ENCODE data around the gene TMEM255A. TPM values are rescaled to one million over a fixed set of nuclear protein-coding genes. Genes with fewer than 3 reads are reported as not detected.

Gene TMEM255A
- total RNA-seq, 1 donor from 2014 or later, result 0.97 TPM

DNA sequence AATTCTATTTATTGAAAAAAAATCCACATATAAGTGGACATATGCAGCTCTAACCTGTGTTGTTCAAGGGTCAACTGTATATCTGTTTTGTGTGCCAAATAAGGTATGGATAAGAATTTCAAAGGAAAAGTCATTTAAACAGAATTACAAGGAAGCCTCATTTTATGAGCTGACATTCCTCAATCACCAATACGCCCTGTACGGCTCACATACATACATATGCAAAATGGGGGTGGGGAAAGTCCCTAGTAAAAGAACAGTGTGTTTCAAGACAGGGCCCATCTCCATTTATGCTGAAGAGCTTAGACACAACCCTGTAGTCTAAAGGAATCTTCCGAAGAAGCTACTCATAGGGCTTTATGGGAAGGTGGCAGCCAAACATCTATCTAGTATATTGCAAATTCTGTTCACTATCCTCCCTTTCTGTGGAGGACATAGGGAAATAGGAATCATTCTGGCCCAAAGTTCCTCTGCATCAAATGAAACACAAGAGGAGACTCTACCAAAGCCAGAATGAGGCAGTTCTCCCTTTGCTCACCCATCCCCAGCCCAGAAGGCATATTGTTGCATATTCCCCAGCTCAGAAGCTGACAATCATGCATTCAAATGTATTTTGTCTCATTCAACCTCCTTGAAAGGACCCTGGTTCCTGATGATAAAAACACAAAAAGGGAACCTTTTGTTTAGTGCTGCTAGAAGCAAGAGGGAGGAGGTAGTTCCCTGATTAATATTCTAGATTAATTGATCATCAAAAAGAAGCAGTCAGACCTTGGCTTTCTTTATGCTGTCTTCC lies 74.4 kb downstream of the TMEM255A start:
- DNase-seq (ENCODE audit: missing footprints) (no peak), ATAC-seq (no peak)
- intact Hi-C loops (cut with DNase I), result no loop called here

DNA sequence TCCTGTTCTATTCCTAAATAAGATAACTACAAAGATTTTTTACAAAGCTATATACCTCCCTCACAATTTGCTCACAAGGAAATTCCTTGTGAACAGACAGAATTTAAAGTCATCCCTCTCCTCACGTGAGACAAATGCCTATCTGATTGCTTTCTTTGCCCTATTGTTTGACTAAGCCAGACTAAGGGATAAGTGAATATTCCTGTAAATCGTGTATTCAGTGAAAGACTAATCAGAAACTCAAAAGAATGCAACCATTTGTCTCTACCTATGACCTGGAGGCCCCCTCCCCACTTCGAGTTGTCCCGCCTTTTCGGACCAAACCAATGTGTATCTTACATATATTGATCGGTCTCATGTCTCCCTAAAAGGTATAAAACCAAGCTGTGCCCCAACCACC lies 76.0 kb downstream of the TMEM255A start:
- DNase-seq (ENCODE audit: missing footprints) (no peak), ATAC-seq (no peak)
- intact Hi-C loops (cut with DNase I), result no loop called here

DNA sequence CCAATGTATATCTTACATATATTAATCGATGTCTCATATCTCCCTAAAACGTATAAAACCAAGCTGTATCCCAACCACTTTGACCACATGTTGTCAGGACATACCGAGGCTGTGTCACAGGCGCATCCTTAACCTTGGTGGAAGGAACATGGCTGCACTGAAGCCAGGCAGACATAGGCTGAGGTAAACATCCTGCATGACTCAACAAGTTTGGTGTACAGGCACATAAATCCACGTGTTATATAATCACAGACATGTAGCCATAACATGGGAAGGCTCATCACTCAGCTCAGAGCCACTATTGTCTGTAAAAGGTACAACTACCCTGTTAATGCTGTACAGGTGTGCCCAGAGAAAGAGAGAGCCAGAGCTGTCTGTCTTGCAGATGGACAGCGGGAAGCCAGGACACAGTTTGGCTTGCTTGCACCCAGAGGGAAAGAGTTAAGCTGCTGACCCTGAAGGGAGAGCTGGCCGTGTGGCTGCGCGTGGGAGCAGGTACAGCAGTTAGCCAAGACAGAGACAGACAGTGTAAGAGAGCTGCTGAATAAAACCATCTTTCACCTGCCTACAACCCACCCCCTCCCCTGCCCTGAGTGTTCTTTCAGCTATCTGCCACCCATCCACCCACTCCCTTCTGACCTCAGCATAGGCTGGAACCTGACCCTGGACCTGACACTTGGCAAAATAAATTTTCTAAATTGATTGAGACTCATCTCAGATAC lies 82.9 kb downstream of the TMEM255A start:
- DNase-seq (ENCODE audit: missing footprints), result no peak
- intact Hi-C loops (cut with DNase I), result no loop called here
- no peak for ATAC-seq

DNA sequence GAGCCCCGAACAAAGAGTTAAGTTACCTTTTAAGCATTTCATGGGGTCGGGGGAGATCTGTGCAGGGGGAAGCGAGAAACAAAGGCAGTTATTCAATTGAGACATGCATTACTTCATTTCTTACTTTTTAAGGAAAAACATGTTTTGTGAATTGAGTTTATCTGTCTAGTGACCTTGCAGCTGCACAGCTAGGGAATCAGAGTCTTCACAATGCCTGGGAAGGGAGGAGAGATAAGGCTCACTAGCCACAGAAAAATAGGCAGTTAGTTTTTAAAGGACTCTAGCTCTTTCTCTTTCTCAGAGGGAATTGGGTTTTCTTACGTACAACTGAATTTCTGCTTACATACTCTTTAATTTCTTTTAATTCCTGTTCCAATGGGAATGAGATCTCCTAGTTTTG lies 86.9 kb downstream of the TMEM255A start:
- DNase-seq (ENCODE audit: missing footprints), result no peak
- no peak for ATAC-seq
- intact Hi-C loops (cut with DNase I), result no loop called here

DNA sequence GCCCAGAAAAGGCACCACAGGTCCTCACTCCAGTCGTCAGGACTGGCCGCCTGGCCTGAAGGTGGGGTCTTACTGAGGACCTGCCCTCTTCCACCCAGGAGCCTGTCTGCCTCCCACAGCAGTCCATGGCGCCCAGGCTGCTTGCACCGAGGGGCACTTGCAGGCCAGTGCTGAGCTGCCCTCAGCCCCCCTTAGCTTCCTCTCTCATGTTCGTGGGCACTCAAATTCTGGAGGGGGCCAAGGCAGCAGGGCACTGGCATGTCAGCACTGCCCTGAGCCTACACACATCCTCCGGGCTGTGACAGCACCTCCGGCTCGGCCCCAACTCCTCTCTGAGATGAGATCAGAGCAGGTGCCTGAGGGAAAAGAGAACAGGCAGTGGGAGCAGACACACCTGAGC lies 87.9 kb downstream of the TMEM255A start:
- no peak for DNase-seq (ENCODE audit: missing footprints)
- intact Hi-C loops (cut with DNase I), result no loop called here
- no peak for ATAC-seq

DNA sequence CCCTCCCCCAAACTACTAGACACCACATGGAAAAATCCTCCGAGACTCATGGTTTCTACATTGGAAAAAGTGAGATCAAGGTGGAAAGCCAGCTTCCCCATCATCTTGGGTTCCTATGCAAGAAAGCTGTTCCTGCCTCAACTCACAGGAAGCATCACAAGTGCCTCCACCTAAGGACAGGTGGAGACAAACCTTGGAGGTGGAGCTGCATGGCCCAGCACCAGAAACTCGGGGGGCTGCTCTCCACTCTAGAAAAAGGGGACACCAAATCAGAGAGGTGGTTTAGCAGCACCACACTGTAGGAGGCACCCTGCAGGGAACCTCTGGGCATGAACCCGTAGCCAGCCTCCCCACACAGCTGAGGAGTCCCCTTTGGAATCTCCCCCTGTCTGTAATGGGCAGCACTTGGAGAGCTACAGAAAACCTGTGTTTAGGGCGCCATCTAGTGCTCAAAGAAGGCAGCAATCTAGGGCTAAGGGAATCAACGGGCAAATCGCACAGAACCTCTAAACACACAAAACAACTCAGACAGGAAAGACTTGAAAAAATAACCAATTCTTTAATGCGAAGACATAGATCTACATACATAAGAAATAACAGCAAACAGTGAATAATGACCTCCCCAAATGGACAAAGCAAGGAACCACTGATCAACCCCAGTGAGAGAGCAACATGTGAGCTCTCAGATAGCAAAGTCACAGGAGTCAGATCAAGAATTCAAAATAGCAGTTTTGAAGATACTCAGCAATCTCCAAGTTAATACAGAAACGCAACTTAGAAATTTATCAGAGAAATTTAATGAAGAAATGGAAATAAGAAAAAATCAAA lies 97.6 kb downstream of the TMEM255A start:
- intact Hi-C loops (cut with DNase I), result no loop called here
- ATAC-seq, result no peak
- no peak for DNase-seq (ENCODE audit: missing footprints)

Other genes with a start within 250 kb of the TMEM255A start
- gene RHOXF2B, start 233.8 kb downstream of the TMEM255A start, total RNA-seq, result not detected
- gene RHOXF1, start 195.5 kb downstream of the TMEM255A start, total RNA-seq, result not detected
- gene RHOXF2, start 152.8 kb downstream of the TMEM255A start, total RNA-seq, result not detected
- 6.8 TPM for gene ZBTB33, start 60.6 kb downstream of the TMEM255A start, total RNA-seq
- not detected for gene ATP1B4, start 50.6 kb upstream of the TMEM255A start, total RNA-seq
- 55.7 TPM for gene LAMP2, start 157.8 kb upstream of the TMEM255A start, total RNA-seq
- gene CUL4B, start 249.5 kb upstream of the TMEM255A start, total RNA-seq, result 18.3 TPM

All from Right ventricle myocardium inferior (tissue), 1 donor.